ENCODE measurements around the gene NPAS4. TPM values are rescaled to one million over a fixed set of nuclear protein-coding genes. Genes with fewer than 3 reads are reported as not detected.
"Not testable (repeated sequence)": the region's sequence is repeated elsewhere in the genome, so short reads cannot be mapped to it uniquely, and the experiment has no call there.

NPAS4 gene
- total RNA-seq: not detected in 2 replicates

DNA sequence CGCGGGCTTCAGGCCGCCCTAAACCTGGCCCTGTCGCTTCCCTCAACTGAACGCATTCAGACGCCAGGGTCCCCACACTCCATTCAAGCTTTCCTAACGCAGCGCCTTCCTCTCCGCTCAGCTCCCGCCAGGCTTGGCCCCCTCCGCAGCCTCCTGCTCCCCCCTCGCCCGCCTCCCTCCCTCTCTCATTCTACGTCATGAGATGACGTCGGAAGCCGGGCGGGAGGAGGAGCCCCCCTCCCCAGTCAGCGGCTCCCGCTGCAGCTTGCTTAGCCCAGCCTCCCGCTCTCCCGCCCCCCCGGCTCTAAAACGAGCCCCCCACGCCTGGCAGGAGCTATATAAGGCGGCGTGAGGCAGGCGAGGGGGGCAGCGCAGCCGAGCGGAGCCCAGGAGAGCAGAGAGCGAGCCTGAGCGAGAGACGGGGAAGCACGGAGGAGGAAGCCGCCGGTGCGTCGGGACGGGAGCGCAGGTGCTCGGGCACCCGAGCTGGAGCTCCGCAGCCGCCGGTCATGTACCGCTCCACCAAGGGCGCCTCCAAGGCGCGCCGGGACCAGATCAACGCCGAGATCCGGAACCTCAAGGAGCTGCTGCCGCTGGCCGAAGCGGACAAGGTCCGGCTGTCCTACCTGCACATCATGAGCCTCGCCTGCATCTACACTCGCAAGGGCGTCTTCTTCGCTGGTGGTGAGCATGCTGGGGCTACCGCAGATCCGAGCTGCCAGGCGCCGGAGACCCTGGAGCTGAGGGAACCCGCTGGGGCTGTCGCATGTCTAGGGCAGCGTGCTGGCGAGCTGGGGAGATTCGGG lies at the start of gene NPAS4:
NPAS4 (plus strand) TSS at position 365 of the 806 bp plus-strand sequence; CDS start at position 510, 145 bp downstream.
- no peak for DNase-seq (ENCODE audit: low read depth in 2 of 2)

DNA sequence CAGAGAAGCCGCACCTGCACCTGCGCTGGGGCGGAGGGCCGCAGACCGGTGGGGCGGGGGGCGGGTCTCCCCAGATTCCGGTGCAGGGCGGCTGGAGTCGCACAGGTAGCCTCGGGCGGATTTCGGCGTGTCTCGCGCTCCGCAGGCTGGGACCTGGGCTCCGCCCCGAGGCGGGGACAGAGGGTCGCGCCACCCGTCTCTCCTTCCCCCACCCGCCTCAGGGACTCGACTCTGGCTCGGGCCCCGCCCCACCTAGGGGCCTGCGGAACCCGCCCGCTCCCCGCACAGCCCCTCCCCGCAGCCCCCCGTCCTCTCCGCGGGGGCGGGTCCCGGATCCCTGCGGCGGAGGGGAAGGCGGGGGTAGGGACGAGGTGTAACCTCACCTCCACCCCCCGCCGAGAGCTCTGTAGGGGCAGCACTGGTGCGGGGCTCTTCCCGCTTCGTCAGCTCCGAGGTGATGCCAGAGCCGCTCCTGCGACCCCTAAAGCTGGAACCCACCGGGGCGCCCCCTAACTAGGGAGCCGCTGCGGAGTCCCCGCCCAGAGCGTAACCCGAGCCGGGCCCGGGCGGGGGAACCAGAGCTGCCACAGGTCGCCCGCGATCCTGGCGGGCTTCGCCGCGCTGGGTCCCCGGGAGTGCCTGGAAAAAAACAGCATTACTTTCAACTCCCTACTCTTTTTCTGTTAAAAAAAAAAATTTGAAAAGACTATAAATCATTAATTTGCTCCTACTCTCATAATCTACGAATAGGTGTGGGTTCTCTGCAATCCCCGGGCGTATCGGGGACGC lies 49.0 kb upstream of the NPAS4 start, which contains the start of gene SLC29A2:
SLC29A2 (minus strand) TSS at position 134 of the 789 bp plus-strand sequence. CDS start 169 bp downstream, outside the sequence.
- peak in 1 of 2 donors; percentile 22 for DNase-seq (ENCODE audit: low read depth in 2 of 2)

- DNase-seq (ENCODE audit: low read depth in 2 of 2): no peak
Observed at GRCh38 chr11:66373265-66373664, 47.6 kb upstream of the NPAS4 start.

DNA sequence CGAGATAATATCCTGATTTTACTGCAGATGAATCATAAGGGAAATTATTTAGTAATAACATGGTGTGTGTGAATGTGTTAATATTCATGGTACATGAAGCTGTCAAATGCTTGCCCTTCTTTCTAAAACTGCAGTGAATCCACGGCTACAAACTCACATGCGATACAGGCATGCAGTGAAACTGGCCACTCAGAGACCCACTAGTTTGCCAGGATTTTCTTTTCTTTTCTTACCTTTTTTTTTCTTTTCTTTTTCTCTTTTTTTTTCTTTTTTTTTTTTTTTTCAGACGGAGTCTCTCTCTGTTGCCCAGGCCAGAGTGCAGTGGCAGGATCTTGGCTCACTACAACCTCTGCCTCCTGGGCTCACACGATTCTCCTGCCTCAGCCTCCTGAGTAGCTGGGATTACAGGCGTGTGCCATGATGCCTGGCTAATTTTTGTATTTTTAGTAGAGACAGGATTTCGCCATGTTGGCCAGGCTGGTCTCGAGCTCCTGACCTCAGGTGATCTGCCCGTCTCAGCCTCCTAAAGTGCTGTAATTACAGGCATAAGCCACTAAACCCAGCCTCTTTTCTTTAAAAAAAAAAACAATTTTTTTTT lies 47.0 kb upstream of the NPAS4 start:
- DNase-seq (ENCODE audit: low read depth in 2 of 2): not testable (repeated sequence)

DNA sequence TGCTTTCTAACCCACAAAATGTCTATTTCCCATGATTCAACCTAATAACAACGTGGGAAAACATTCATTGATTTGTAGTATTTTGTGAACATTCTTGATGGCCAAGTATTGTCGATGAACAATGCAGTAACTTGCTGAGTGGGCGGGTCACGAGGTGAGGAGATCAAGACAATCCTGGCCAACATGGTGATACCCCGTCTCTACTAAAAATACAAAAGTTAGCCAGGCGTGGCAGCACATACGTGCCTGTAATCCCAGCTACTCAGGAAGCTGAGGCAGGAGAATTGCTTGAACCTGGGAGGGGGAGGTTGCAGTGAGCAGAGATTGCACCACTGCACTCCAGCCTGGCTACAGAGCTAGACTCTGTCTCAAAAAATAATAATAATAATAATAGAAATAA lies 40.6 kb upstream of the NPAS4 start:
- not testable (repeated sequence) for DNase-seq (ENCODE audit: low read depth in 2 of 2)

GRCh38 chr11:66384316-66384715 lies 36.5 kb upstream of the NPAS4 start:
- not testable (repeated sequence) for DNase-seq (ENCODE audit: low read depth in 2 of 2)

DNA sequence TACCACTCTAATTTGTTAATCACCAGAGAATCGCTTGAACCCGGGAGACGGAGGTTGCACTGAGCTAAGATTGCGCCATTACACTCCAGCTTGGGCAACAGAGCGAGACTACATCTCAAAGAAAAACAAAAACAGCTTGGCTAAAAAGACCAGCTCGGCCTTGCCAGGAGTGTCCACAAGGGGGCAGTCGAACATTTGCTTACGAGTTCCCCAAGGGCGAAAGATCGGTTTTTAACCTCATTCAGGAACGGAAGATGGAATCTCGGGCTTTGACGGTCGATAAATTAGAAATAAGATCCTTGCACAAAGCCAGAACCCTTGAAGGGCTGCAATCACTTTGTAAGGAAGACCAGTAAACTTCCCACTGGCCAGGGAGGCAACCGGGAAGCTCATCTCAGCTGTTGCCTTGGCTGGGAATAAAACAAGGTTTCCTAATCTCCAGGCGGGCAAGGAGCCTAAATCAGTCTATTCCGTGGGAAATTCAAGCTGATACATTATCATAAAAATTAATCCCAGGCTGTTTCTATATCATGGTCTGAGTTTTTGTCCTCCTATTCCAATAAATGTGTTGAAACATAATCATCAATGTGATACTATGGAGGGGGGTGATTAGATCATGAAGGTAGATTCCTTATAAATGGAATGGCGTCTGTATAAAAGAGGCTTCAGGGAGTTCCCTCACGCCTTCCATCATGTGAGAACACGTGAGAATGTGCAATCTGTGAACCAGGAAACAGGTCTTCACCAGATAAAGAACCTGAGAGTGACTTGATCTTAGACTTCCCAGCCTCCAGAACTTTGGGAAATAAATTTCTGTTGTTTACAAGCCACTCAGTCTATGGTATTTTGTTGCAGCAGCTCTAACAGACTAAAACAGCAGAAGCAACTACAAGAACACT lies 34.4 kb upstream of the NPAS4 start:
- DNase-seq (ENCODE audit: low read depth in 2 of 2): peak; percentile 78 to 79

GRCh38 chr11:66388780-66389386 lies 32.0 kb upstream of the NPAS4 start:
- peak; percentile 79 for DNase-seq (ENCODE audit: low read depth in 2 of 2)

DNA sequence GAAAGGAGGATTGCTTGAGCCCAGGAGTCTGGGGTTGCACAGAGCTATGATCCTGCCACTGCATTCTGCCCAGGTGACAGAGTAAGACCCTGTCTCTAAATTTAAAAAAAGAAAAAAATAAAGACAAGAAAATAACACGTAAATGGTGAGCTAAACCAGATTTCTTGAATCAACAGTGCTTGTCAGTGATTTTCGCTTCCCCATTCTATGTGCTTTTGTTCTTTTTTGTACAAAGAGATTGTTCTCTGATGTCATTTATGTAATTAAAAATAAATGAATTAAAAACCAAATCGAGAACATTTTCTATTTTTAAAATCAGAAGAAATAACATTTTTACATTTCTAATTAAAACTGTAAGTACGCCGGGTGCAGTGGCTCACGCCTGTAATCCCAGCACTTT lies 29.5 kb upstream of the NPAS4 start:
- no peak for DNase-seq (ENCODE audit: low read depth in 2 of 2)

GRCh38 chr11:66393954-66394353 lies 26.9 kb upstream of the NPAS4 start:
- no peak for DNase-seq (ENCODE audit: low read depth in 2 of 2)

DNA sequence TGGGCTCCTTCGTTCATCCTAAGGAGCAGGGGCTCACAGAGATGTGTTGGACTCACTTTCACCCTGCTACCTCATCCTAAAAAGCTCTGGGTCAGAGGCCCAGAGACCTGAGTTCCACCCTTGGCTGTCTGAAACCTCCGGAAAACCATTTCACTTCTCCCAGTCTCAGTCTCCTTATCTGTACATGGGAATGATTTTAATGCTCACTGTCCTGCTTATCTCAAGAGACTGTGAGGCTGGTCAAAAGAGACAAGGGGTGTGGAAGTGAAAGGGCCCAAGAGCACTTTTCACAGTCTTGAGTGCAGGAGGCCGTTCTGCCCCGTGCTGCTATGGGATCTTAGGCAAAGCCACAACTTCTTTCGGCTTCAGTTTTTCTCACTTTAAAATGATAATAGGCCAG lies 13.2 kb upstream of the NPAS4 start:
- DNase-seq (ENCODE audit: low read depth in 2 of 2): no peak

- DNase-seq (ENCODE audit: low read depth in 2 of 2): peak; percentile 83 to 91
Observed at GRCh38 chr11:66408488-66409214, 12.2 kb upstream of the NPAS4 start.

GRCh38 chr11:66409226-66409625 lies 11.6 kb upstream of the NPAS4 start:
- DNase-seq (ENCODE audit: low read depth in 2 of 2): no peak

DNA sequence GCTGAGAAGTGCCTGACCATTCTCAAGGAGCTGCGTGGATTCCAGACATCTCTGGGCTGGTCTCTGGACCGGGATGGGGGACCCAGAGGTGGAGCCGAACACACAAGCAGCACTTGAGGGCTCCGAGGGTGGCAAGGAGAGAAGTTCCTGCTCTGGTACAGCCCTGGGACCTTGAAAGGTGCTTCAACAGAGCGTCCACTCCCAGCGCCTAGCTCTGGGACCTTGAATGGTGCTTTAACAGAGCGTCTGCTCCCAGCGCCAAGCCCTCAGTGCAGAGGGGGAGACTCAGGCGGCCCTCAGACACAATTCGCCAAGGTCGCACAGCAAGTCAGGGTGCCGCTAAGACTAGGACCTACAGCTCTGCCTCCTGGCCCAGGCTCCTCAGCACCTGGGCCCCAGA lies 10.6 kb upstream of the NPAS4 start:
- no peak for DNase-seq (ENCODE audit: low read depth in 2 of 2)

- DNase-seq (ENCODE audit: low read depth in 2 of 2): no peak
Observed at GRCh38 chr11:66411323-66411722, 9.5 kb upstream of the NPAS4 start.

- no peak for DNase-seq (ENCODE audit: low read depth in 2 of 2)
Observed at GRCh38 chr11:66412110-66412509, 8.7 kb upstream of the NPAS4 start.

DNA sequence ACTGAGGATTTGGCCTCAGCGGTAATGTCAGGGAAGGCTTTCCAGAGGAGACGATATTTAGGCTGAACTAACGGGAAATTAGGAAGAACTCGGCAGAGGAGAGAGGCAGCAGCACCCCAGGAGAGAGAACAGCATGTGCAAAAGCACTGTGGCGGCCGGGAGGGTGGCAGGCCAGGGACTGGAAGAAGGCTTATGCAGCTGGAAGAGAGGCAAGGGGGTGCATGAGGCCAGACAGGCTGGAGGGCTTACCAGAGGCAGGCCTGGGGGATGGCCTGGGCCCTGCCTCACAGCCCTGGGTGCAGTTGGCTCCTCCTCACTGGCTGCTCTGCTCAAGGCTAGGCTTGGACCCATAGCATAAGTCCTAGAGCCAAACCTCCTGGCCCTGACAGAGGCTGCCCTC lies 7.7 kb upstream of the NPAS4 start:
- no peak for DNase-seq (ENCODE audit: low read depth in 2 of 2)

- no peak for DNase-seq (ENCODE audit: low read depth in 2 of 2)
Observed at GRCh38 chr11:66414120-66414934, 6.5 kb upstream of the NPAS4 start.

GRCh38 chr11:66415423-66415822 lies 5.4 kb upstream of the NPAS4 start:
- DNase-seq (ENCODE audit: low read depth in 2 of 2): no peak

All from lung microvascular endothelial cell (primary cell).